ENCODE results near the gene IL21R.
"Not testable (repeated sequence)": the region's sequence is repeated elsewhere in the genome, so short reads cannot be mapped to it uniquely, and the experiment has no call there.

Gene IL21R

GRCh38 chr16:27428026-27428785 is 26.2 kb downstream of the IL21R start:
- FAIRE-seq, result no peak

GRCh38 chr16:27429330-27429871 is 27.4 kb downstream of the IL21R start:
- no peak for FAIRE-seq

- FAIRE-seq, result no peak
Measured at GRCh38 chr16:27429981-27430441, 28.0 kb downstream of the IL21R start.

GRCh38 chr16:27430512-27430911 is 28.5 kb downstream of the IL21R start:
- no peak for FAIRE-seq

- FAIRE-seq, result no peak
Measured at GRCh38 chr16:27430923-27431484, 29.0 kb downstream of the IL21R start.

- FAIRE-seq, result no peak
Measured at GRCh38 chr16:27431773-27432532, 30.0 kb downstream of the IL21R start.

- FAIRE-seq, result no peak
Measured at GRCh38 chr16:27432558-27432957, 30.6 kb downstream of the IL21R start.

- FAIRE-seq, result not testable (repeated sequence)
Measured at GRCh38 chr16:27433191-27433590, 31.2 kb downstream of the IL21R start.

GRCh38 chr16:27433636-27434035 is 31.7 kb downstream of the IL21R start:
- no peak for FAIRE-seq

- FAIRE-seq, result no peak
Measured at GRCh38 chr16:27434141-27435051, 32.4 kb downstream of the IL21R start.

GRCh38 chr16:27435146-27435545 is 33.2 kb downstream of the IL21R start:
- FAIRE-seq, result not testable (repeated sequence)

- no peak for FAIRE-seq
Measured at GRCh38 chr16:27436065-27436464, 34.1 kb downstream of the IL21R start.

- FAIRE-seq, result no peak
Measured at GRCh38 chr16:27436921-27437650, 35.1 kb downstream of the IL21R start.

GRCh38 chr16:27437946-27438345 is 36.0 kb downstream of the IL21R start:
- no peak for FAIRE-seq

GRCh38 chr16:27439271-27440018 is 37.5 kb downstream of the IL21R start:
- no peak for FAIRE-seq

- no peak for FAIRE-seq
Measured at GRCh38 chr16:27441276-27441675, 39.3 kb downstream of the IL21R start.

GRCh38 chr16:27441998-27442397 is 40.0 kb downstream of the IL21R start:
- FAIRE-seq, result no peak

GRCh38 chr16:27444015-27444414 is 42.0 kb downstream of the IL21R start:
- no peak for FAIRE-seq

GRCh38 chr16:27444470-27444869 is 42.5 kb downstream of the IL21R start:
- FAIRE-seq, result no peak

GRCh38 chr16:27445502-27446175 is 43.7 kb downstream of the IL21R start:
- FAIRE-seq, result no peak
